T-helper 2 cell (primary cell): ENCODE measurements around the gene THAP4.

Source experiments
- DNase-seq, 5 experiments: peaks; one replicate each; pipeline versions ENCODE4 v3.0.0 to v3.0.0-alpha.2; 2012 to 2022

The THAP4 gene

GRCh38 chr2:241542278-241542605, 94.7 kb downstream of the THAP4 start:
- DNase-seq = no peak

- DNase-seq = no peak
Observed at GRCh38 chr2:241541564-241542277, 95.2 kb downstream of the THAP4 start.

GRCh38 chr2:241540771-241541561, 96.0 kb downstream of the THAP4 start:
- DNase-seq = peak; percentile 25 to 63 (median 44)

- no peak for DNase-seq
Observed at GRCh38 chr2:241540401-241540770, 96.6 kb downstream of the THAP4 start.

GRCh38 chr2:241539616-241540374, 97.2 kb downstream of the THAP4 start:
- DNase-seq = no peak

DNA sequence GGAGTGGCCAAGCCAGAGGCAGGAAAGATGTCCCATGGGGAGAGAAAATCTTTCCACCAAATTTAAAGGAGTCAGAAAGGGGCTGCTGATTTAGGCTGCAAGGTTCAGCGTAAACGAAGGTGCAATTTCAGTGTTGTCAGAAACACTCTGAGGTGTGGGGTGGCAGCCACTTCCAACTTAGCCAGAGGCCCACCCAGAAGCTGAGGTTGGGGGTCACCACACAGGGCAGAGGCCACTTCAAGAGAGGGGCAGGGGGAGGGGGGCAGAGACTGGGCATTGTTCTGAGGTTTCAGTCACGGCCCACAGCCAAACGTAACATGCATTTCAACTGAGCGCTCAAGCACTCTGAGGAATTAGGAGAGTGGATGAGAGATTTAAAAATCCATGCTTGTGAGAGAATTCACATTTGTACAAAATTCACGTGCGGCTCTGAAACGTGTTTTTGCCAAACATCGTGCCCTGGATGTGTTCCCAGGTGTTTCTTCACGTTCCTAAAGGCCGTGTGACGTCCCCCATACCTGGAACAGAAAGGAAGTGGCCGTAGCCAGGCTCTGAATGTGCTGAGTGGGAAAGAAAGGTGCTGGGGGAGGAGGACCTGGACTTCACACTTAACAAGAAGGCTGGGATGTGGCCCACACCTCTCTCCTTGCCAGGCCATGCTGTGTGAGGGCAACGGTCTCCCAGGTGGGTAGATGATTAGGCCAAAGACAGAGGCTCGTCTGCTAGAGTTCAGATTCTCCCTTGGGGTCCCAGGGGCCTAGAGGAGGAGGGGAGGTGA, 97.9 kb downstream of the THAP4 start:
- DNase-seq = no peak

DNA sequence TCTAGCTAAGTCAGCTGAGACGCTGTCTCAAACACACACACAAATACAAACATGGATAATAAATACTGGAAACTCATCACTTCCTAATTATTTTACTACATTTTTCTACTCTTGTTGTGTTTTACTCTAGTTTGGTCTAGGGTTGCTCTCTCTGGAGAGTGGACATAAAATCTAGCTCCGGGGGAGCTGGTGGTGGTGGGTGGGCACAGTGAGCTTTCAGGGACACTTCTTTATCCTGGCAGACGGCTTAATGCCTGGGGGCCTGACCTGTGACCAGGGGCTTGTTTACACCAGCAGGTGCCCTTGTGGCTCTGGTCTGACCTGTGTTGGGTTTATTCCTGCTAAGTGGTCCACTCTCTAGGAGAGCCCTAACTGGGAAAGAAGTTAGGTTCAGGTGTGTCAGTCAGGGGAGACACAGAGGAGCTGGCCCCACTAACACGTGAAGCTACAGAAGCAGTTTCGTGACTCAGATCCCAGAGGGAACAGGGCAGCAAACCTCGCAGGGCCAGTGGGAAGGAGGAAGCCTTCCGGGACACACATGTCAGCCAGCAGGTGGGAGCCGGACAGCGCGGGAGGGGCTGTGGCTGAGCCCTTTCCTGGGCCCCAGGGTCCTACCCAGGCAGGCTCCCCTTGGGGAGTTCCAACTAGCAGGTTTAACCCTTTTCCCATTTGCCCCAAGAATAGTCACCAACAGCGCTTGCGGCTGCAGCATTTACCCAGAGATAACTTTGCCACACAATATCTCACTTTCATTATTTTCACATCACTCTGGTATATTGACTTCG, 100.9 kb downstream of the THAP4 start:
- DNase-seq = no peak

- no peak for DNase-seq
Observed at GRCh38 chr2:241534701-241535375, 102.1 kb downstream of the THAP4 start.
